ENCODE measurements around the gene BLOC1S3.
"Not testable (repeated sequence)": the region's sequence is repeated elsewhere in the genome, so short reads cannot be mapped to it uniquely, and the experiment has no call there.

BLOC1S3 gene

DNA sequence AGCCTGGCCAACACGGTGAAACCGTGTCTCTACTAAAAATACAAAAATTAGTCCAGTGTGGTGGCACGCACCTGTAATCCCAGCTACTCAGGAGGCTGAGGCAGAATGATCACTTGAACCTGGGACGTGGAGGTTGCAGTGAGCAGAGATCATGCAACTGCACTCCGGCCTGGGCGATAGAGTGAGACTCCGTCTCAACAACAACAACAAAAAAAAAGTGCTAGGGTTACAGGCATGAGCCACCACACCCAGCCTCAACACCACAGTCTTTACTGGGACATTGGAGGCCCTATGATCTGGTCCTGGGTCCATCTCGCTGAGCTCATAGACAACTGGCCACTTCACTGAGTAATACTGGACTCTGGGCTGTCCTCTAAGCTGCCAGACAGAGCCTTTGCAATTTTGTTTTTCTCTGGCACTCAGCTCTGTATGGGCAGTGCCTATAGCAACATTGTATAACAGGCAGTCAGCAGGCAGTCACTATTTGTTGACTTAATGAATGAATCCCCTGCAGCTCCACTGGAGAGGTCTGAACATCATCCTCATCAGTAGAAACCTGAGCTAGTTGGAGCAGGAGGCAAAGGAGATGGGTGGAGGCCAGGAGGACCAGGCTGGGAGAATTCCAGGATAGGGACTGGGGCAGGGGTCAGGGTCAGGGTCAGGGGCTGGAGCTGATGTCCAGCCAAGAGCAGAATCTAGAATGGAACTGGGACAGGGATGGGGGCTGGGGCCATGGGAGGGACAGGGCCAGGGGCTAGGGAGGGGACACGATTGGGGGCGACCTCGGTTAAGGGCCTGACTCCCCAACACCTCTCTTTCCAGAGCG, 8.1 kb downstream of the BLOC1S3 start:
- no peak for DNase-seq

DNA sequence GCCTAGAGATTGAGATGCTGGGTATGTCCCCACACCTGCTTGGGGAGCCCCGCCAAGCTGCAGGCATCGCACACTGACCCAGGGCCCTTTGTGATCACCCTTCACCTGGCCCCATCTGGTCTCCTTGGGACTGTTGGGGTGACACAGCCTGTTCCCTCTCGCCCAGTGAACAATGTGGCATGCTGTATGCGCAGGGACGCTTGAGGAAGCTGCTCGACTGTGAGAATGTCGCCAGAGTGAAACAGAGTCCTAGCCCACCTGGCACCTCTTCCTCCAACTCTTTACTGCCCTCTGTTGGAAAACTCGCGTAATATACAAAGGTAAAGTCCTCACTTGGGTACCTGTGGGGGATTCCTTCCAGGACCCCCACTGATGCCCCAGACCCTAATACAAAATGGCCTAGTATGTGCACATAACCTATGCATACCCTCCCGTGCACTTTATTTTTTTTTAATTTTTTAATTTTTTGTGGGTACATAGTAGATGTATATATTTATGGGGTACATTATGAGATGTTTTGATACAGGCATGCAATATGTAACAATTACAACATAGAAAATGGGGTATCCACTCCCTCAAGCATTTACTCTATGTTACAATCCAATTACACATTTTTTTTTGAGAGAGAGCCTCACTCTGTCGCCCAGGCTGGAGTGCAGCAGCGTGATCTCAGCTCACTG, 9.0 kb downstream of the BLOC1S3 start:
- peak in 1 of 2 experiments; percentile 23 for DNase-seq

DNA sequence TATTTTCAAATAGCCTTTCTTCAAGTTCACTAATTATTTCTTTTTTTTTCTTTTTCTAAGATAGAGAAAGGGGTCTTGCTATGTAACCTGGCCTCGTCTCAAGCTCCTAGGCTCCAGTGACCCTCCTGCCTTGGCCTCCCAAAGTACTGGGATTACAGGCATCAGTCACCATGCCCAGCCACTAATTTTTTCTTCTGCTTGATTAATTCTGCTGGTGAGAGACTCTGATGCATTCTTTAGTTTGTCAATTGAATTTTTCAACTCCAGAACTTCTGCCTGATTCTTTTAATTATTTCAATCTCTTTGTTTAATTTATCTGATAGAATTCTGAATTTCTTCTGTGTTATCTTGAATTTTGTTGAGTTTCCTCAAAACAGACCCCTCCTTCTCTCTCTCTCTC, 11.4 kb downstream of the BLOC1S3 start:
- DNase-seq: no peak

DNA sequence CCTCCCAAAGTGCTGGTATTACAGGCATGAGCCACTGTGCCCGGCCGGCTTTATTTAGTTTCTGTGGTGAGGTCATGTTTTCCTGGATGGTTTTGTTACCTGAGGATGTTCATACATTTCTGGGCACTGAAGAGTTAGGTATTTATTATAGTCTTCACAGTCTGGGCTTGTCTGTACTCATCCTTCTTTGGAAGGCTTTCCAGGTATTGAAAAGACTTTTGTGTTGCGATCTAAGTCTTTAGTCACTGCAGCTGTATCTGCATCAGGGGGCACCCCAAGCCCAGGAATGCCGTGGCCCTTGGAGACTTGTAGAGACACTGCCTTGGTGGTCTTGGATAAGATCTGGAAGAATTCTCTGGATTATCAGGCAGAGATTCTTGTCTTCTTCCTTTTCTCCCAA, 12.8 kb downstream of the BLOC1S3 start:
- DNase-seq: no peak

DNA sequence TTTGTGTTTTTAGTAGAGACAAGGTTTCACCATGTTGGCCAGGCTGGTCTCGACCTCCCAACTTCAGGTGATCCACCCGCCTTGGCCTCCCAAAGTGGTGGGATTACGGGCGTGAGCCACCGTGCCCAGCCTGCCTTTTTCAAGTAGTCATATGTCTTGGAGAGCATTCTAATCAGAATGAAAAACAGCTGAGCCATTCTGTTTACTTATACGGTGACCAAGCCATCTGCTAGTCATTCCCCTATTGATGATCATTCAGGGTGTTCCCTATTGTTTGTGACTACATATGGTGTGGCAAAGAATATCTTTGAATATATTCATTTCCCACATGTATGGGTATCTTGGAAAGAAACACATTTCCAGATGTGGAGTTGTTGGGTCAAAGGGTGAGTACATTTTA, 17.2 kb downstream of the BLOC1S3 start:
- DNase-seq: no peak

DNA sequence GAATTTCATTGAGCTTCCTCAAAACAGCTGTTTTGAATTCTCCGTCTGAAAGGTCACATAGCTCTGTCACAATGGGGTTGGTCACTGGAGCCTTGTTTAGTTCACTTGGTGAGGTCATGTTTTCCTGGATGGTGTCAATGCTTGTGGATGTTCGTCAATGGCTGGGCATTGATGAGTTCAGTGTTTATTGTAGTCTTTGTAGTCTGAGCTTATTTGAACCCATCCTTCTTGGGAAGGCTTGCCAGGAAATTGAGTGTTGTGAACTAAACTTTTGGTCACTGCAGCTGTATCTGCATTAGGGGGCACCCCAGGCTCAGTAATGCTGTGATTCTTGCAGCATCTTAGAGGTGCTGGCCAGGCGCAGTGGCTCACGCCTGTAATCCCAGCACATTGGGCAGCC, 22.0 kb downstream of the BLOC1S3 start:
- no peak for DNase-seq

DNA sequence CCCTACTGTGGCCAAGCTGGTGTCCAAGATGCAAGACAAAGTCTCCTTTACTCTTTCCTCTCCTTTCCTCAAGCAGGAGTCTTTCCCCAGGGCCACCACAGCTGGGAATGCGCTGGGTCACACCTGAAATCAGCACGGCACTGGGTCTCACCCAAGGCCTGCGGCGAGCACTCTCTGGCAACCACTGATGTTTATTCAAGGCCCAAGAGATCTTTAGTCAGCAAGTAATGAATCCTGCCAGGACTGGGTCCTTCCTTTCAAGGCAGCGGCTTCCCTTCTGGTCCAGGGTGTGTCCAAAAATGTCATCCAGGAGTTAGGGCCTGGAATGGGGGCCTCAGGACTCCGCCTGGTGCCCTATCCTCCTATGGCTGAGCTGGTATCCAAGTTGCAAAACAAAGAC, 24.1 kb downstream of the BLOC1S3 start:
- DNase-seq: no peak

DNA sequence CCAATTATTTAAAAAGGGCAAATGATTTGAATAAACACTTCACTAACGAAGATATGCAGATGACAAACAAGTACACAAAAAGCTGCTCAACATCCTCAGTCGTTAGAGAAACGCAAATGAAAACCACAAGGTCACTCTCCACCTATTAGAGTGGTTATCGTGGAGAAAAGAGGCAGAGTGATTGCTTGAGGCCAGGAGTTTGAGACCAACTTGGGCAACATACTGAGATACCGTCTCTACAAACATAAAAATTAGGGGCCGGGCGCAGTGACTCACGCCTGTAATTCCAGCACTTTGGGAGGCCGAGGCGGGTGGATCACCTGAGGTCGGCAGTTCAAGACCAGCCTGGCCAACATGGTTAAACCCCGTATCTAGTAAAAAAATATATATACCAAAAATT, 27.2 kb downstream of the BLOC1S3 start:
- DNase-seq: no peak

DNA sequence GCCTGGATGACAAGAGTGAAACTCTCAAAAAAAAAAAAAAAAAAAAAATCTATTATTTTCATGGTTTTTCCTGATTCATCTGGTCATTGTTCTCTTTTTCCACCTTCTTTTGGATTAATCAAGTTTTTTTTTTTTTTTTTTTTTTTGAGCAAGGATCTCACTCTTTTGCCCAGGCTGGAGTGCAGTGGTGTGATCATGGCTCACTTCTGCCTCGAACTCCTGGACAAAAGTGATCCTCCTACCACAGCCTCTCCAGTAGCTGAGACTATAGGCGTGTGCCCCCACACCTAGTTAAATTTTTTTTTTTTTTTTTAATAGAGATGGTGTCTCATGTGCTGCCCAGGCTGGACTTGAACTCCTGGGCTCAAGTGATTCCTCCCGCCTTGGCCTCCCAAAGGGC, 27.7 kb downstream of the BLOC1S3 start:
- no peak for DNase-seq

DNA sequence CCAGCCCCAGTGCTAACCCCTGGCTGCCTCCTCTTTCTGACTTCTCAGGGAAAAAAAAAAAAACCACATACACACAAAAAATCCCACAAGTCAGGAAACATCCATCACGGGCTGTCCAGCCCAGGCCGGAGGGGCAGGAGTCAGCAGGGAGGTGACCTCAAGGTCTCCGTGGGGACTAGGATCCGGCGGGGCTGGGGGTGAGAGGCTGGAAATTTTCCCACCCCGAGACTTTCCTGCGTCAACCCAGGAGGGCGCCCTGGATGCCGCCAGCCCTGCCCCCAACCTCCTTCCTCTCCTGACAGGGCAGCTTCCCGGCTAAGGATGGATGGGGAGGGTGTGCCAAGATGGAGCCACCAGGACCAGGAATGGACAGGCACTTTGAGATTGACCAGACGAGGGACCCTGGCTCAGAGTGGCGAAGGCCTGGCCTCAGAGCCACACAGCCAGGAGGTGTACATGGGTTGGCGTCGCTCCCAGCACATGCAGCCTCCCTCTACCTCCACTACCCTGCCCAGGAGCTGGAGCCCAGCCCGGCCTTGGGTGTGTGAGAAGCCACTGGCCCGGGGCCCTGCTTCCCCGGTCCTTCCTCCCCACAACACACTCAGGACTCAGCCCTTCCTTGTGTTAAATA, 33.3 kb downstream of the BLOC1S3 start:
- no peak for DNase-seq

DNA sequence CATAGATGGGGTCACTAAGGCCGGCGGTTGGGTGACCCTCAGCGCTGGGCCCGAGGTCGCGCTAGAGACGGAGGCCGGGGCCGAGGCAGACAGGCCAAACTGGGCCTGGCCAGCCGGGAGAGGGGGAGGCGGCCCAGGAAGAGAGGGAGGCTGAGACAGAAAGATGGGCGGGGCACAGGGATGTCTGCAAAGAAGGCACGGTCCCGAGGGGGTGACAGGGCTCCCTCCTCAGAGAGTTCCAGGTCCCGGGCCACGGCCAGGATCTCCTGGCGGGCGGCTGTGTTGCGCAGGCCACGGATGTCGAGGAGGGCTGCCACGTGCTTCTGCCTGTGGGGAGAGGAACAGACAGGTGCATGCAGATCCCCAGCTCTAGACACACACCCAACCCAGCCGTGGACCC, 34.4 kb downstream of the BLOC1S3 start:
- DNase-seq: no peak

DNA sequence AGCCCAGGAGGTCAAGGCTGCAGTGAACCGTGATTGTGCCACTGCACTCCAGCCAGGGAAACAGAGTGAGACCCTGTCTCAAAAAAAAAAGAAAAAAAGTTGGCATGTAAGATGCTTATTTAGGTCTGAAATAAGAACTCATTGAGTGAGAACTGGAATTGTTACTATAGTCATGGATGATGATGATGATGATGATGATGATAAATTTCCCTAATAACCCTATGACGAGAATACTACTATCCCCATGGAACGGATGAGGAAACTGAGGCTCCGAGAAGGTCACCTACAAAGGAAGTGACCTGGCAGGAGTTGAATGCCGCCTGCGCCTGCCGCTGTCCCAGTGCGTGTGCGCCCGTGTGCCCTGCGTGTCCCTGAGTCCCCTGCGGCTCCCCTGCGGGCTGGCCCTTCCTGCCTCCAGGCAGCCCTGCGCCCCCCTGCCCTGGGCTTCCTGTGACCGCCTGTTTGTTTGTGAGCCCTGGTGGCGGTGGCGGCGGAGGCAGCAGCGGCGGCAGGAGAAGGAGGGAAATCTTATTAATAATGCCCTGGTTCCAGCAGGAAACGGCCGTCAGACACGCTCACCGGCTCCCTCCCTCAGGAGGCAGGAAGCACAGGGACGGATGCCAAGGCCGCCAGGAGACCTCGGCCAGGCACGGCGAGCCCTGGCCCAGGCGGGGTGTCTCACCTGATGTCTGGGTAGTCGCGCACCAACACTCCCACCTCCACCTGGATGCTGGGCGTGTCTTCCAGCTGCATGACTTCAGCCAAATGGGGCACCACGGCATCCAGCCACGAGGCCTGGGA, 37.0 kb downstream of the BLOC1S3 start:
- no peak for DNase-seq

DNA sequence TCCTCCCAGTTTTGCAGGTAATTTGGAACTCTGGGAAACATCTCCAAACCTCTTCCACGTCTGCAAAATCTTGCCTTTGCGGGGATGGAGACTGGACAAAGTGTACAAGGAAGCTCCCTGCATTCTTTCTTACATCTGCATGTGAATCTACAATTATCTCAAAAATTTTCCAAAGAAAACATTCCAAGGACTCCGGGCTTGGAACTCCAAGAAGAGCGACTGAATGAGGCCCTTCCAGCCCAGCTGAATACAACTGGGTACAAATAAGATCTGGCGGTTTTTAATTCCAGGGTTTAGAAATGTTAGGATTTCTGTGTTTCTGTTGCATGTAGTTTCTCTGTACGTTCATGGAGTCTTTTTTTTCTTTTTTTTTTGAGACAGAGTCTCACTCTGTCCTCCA, 38.1 kb downstream of the BLOC1S3 start:
- no peak for DNase-seq

DNA sequence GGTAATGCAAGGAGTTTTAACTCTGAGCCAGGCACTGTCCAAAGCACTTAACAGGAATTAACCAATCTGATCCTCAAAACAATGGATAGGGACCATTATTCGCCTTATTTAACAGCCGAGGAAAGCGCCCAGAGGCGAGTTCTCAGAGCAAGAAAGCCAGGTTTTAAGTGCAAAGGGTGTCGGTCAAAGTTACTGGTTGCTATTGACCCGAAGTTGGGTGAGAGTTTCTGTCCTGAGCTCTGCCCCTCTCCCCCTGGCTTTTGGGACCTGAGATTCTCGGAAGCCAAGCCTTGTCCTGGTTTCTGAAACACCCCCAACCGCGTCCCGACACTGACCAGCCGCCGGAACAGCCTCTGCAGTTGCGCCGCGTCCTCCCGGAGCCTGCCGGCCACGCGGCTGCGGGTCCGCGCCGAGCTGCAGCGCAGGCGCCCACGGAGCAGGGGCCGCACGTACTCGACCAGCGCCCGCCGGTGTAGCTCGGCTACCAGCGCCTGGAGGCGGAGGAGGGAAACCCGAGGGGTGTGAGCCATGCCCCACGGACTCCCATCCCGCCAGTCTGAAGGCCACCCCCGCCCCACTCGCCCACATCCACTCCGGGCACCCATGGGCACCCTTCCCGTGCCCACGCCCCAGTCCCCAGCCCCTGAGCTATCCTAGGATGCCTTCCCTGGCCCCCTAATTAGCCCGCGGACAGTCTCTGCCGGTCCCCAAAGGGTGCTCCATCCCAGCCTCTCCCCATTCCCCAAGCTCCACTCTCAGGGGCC, 38.8 kb downstream of the BLOC1S3 start:
- DNase-seq: no peak

DNA sequence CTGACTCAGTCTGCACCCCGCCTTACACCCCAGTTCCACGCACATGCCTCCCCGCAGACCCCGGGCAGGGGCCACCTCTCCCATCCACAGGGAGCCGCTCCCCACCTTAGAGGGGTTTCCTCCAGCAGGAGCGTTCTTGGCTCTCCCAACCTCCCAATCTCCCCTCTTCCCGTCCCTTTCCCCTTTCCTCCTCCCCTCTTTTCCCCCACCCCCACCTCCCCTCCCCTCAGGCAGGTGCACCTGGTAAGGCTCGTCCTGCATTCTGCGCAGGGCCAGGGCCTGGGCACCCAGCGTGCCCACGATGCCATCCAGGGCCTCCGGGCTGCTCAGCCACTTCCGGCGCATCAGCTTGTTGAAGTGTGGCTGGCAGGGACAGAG, 39.4 kb downstream of the BLOC1S3 start:
- DNase-seq: no peak

DNA sequence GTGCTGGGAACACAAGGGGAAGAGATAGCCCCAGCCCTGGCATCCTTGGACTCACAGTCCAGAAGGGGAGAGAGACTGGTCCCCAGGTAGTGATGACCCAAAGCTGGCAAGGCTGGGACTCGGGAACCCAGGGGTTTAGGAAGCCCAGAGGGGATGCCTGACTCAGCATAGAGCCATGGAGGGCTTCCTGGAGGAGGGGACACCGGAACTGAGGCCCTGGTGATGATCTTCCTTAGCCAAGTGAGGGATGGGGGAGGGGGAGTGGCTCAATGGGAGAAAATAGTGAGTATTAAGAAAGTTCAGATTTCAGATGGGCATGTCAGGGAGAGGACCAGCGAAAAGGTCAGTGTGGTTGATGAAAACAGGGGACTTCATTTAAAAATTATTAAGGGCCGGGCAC, 39.8 kb downstream of the BLOC1S3 start:
- no peak for DNase-seq

DNA sequence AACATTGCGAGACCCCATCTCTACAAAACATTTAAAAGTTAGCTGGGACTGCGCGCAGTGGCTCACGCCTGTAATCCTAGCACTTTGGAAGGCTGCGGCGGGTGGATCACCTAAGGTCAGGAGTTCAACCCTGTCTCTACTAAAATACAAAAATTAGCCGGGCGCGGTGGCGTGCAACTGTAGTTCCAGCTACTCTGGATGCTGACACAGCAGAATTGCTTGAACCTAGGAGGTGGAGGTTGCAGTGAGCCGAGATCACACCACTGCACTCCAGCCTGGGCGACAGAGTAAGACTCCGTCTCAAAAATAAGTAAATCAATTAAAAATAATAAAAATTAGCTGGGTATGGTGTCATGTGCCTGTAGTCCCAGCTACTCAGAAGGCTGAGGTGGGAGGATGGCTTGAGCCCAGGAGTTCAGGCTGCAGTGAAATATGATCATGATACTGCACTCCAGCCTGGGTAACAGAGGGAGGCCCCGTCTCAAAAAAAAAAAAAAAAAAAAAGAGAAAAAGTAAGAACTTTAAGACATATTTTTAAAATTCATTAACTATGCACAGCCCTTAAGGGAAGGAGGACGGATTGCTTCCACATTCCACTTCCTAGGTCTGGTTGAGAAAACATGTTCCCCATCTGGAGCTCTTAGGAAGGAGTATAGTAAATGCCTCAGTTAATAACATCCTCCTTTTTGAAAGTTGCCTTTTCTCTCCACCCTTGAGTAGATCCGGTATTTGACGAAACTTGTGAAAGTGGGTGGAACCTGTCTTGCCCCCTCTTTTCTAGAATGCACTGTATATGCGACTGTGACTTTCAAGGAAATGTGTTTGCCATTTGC, 40.5 kb downstream of the BLOC1S3 start:
- DNase-seq: no peak

DNA sequence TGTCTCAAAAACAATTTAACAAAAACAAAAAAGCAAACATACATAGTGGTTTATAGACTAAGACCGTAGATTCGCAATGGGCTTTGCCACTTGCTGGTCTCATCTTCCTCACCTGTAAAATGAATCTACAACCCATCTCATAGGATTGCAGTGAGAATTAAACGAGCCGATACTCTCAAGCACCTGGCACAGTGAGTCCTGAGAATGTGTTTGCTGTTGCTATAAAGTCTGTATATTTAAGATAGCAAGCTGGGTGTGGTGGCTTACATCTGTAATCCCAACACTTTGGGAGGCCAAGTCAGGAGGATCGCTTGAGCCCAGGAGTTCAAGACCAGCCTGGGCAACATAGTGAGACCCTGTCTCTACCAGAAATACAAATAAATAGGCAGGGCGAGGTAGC, 44.1 kb downstream of the BLOC1S3 start:
- DNase-seq: no peak

DNA sequence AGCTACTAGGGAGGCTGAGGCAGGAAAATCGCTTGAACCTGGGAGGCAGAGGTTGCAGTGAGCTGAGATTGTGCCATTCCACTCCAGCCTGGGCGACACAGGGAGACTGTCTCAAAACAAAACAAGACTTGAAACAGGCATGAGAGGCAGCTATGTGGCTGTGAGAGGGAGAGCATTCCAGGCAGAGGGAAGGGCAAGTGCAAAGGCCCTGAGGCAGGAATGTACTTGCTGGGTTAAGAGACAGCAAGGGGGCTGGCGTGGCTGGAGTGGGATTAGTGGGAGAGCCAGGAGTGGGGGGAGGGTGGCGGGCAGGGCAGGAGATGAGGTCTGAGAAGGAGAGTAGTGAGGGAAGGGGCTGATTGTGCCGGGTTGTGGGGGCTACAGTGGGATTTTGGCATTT, 45.3 kb downstream of the BLOC1S3 start:
- DNase-seq: no peak

DNA sequence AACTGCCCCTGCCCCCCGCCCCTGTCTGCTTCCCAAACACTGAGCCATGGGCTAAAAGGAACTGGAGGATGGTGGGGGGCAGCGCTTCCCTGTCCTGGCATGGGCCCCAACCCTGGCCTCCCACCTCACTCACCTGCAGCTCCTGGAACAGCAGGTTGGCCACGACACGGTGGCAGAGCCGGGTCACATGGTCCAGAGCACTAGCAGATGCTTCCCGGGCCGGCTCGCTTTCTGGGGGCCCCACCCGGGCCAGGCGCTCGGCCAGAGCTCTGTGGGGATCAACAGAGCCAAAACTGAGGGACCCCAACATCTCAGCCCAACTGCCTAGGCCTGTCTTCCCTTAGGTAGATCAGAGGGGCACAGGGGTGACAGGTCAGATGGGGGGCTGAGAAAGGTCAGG, 46.1 kb downstream of the BLOC1S3 start:
- DNase-seq: no peak

DNA sequence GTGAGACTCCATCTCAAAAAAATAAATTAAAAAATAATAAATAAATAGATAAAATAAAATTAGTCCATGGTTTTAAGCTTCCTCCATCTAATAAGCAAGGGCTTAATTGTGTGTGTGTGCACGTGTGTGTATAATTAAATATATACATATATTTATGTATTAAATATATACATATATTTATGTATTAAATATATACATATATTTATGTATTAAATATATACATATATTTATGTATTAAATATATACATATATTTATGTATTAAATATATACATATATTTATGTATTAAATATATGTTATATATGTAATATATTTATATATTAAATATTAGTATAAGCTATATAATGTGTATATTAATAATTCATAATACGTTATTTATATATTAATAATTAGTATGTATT, 50.5 kb downstream of the BLOC1S3 start:
- not testable (repeated sequence) for DNase-seq
